Measurements from ENCODE around the gene ATP1A4. TPM values are rescaled to one million over a fixed set of nuclear protein-coding genes. Genes with fewer than 3 reads are reported as not detected.
"Not testable (repeated sequence)": the region's sequence is repeated elsewhere in the genome, so short reads cannot be mapped to it uniquely, and the experiment has no call there.

Gene ATP1A4
- total and polyA plus RNA-seq, 10 of the 15 experiments (the other 5 are each of a cell fraction or from before 2014, with no cell fraction given): 0.31 to 1.0 (median 0.54) TPM

DNA sequence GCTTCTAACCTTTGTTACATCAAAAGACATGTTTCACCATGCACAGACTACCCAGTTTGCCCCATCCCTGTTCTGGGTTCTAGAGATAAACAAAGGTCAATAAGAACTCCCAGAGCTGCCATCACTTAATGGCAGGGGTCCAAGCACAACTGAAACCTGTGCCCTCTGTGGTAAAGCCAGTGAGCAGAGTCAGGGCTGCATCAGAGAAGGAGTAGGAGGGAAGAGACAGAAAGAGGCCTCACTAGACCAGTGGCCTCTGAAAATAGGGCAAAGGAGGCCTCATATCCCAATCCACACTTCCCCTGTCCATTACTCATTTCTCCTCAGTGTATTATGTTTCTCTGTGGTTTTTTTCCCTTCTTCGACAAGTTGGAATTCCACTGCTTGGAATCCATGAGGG lies 25.7 kb upstream of the ATP1A4 start:
- Histone ChIP-seq H3K36me3 (ENCODE audit: control insufficient read depth in 2 of 2, insufficient read depth in 2 of 2, low read length in 1 of 2) (no peaks in the 10 kb centered on the region), H3K4me1 (ENCODE audit: control insufficient read depth, insufficient read depth, low read length) (no peaks in the 10 kb centered on the region), H2AFZ (ENCODE audit: control insufficient read depth, low read depth, low read length) (no peak overlapping the region), H3K27ac (ENCODE audit: control insufficient read depth, insufficient read depth) (no peak overlapping the region), H3K79me2 (ENCODE audit: control insufficient read depth, insufficient read depth, low read length) (no peaks in the 10 kb centered on the region), H3K4me2 (ENCODE audit: control insufficient read depth, insufficient read depth) (no peak overlapping the region), H3K9me3 (replicated peaks; ENCODE audit: control insufficient read depth, insufficient read depth, low read length) (no peaks in the 10 kb centered on the region), H4K20me1 (ENCODE audit: control insufficient read depth, insufficient read depth) (no peaks in the 10 kb centered on the region), H3K9ac (ENCODE audit: control insufficient read depth, insufficient read depth, low read length) (no peak overlapping the region), H3K27me3 (replicated peaks in 1 of 2; ENCODE audit: control insufficient read depth in 2 of 2, insufficient read depth in 2 of 2, low read length in 1 of 2) (peaks cover 0 to 2% of the 10 kb centered on the region in 2 experiments; a peak in 1 of 4 replicates), H3K4me3 (no peak overlapping the region)
- 42% methylated on average over 1 of the region's 1 CpG for WGBS (ENCODE audit: insufficient coverage, insufficient replicate concordance, low lambda C conversion rate, missing lambda C conversion rate)
- FAIRE-seq (no peak), DNase-seq (ENCODE audit: low read depth, low spot score) (no peak), ATAC-seq (no peak)
- ChIA-PET CTCF (interaction anchor here (1.0 to 1.2 kb wide), 2 partner anchors 33 to 40 kb away, joined by 3 to 4 read pairs; no protein-coding TSS in a partner anchor), SMC1A (ENCODE audit: uncharacterized antibody, unreplicated experiment) (interaction anchor here (0.8 to 1.3 kb wide), 2 partner anchors 21 to 36 kb away, joined by 3 read pairs; no protein-coding TSS in a partner anchor), RAD21 (ENCODE audit: unreplicated experiment) (no interaction called here), POLR2A (no interaction called here)
- TF ChIP-seq, protein P1, sequence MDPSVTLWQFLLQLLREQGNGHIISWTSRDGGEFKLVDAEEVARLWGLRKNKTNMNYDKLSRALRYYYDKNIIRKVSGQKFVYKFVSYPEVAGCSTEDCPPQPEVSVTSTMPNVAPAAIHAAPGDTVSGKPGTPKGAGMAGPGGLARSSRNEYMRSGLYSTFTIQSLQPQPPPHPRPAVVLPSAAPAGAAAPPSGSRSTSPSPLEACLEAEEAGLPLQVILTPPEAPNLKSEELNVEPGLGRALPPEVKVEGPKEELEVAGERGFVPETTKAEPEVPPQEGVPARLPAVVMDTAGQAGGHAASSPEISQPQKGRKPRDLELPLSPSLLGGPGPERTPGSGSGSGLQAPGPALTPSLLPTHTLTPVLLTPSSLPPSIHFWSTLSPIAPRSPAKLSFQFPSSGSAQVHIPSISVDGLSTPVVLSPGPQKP (IDR thresholded peaks at IDR 0.05; ENCODE audit: low read depth, low read length): no peak
- TF ChIP-seq CREB1 (IDR thresholded peaks at IDR 0.05; ENCODE audit: low read depth): no peak
- TF ChIP-seq BHLHE40 (IDR thresholded peaks at IDR 0.05; ENCODE audit: borderline replicate concordance in 1 of 2, low read depth in 2 of 2, low read length in 1 of 2): no peak
- no peak for TF ChIP-seq CHD1 (IDR thresholded peaks at IDR 0.05; ENCODE audit: low read depth, low read length)
- TF ChIP-seq SMAD5 (IDR thresholded peaks at IDR 0.05; ENCODE audit: low read depth): no peak
- TF ChIP-seq, protein P2, sequence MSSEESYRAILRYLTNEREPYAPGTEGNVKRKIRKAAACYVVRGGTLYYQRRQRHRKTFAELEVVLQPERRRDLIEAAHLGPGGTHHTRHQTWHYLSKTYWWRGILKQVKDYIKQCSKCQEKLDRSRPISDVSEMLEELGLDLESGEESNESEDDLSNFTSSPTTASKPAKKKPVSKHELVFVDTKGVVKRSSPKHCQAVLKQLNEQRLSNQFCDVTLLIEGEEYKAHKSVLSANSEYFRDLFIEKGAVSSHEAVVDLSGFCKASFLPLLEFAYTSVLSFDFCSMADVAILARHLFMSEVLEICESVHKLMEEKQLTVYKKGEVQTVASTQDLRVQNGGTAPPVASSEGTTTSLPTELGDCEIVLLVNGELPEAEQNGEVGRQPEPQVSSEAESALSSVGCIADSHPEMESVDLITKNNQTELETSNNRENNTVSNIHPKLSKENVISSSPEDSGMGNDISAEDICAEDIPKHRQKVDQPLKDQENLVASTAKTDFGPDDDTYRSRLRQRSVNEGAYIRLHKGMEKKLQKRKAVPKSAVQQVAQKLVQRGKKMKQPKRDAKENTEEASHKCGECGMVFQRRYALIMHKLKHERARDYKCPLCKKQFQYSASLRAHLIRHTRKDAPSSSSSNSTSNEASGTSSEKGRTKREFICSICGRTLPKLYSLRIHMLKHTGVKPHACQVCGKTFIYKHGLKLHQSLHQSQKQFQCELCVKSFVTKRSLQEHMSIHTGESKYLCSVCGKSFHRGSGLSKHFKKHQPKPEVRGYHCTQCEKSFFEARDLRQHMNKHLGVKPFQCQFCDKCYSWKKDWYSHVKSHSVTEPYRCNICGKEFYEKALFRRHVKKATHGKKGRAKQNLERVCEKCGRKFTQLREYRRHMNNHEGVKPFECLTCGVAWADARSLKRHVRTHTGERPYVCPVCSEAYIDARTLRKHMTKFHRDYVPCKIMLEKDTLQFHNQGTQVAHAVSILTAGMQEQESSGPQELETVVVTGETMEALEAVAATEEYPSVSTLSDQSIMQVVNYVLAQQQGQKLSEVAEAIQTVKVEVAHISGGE (CRISPR knock-in tag; IDR thresholded peaks at IDR 0.05): no peak
- TF ChIP-seq ZNF24 (IDR thresholded peaks at IDR 0.05): no peak
- TF ChIP-seq LARP7 (IDR thresholded peaks at IDR 0.05): no peak
- no peak for TF ChIP-seq NFYB (IDR thresholded peaks at IDR 0.05; ENCODE audit: insufficient read depth, low read depth, low read length)
- no peak for TF ChIP-seq NR2C2 (IDR thresholded peaks at IDR 0.05; ENCODE audit: borderline replicate concordance, control insufficient read depth, insufficient read length, low read depth)
- BruUV-seq (replicated peaks): no TSS peak
- in situ Hi-C loops (cut with MboI) (no loop called here), intact Hi-C loops (cut with micrococcal nuclease; ENCODE audit: unreplicated experiment) (no loop called here)

DNA sequence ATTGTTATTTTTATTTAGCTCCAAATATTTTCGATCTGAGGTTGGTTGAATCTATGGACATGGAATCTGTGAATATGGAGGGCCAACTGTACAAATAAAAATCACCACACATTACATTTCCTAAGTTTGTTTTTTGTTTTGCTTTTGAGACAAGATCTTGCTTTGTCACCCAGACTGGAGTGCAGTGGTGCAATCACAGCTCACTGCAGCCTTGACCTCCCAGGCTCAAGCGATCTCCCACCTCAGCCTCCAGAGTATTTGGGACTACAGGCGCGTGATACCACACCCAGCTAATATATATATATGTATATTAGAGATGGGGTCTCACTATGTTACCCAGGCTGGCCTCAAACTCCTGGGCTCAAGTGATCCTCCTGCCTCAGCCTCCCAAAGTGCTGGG lies 25.1 kb upstream of the ATP1A4 start:
- H3K9ac ChIP-seq (ENCODE audit: control insufficient read depth, insufficient read depth, low read length); FAIRE-seq; in situ Hi-C loops (cut with MboI); H4K20me1 ChIP-seq (ENCODE audit: control insufficient read depth, insufficient read depth); H3K27ac ChIP-seq (ENCODE audit: control insufficient read depth, insufficient read depth); BruUV-seq (replicated peaks); ATAC-seq; H3K79me2 ChIP-seq (ENCODE audit: control insufficient read depth, insufficient read depth, low read length); H3K4me3 ChIP-seq; H2AFZ ChIP-seq (ENCODE audit: control insufficient read depth, low read depth, low read length); intact Hi-C loops (cut with micrococcal nuclease; ENCODE audit: unreplicated experiment); RAD21 ChIA-PET (ENCODE audit: unreplicated experiment); DNase-seq (ENCODE audit: low read depth, low spot score); H3K4me2 ChIP-seq (ENCODE audit: control insufficient read depth, insufficient read depth); H3K36me3 ChIP-seq (ENCODE audit: control insufficient read depth in 2 of 2, insufficient read depth in 2 of 2, low read length in 1 of 2); H3K9me3 ChIP-seq (replicated peaks; ENCODE audit: control insufficient read depth, insufficient read depth, low read length); H3K4me1 ChIP-seq (ENCODE audit: control insufficient read depth, insufficient read depth, low read length); H3K27me3 ChIP-seq (replicated peaks in 1 of 2; ENCODE audit: control insufficient read depth in 2 of 2, insufficient read depth in 2 of 2, low read length in 1 of 2): not testable (repeated sequence)
- CTCF ChIA-PET: interaction anchor here (1.0 to 1.2 kb wide), 2 partner anchors 33 to 40 kb away, joined by 3 to 4 read pairs; no protein-coding TSS in a partner anchor
- POLR2A ChIA-PET: interaction anchor here (0.6 kb wide), 1 partner anchor 220 kb away, joined by 3 read pairs; no protein-coding TSS in a partner anchor
- SMC1A ChIA-PET (ENCODE audit: uncharacterized antibody, unreplicated experiment): interaction anchor here (0.8 to 1.3 kb wide), 2 partner anchors 20 to 36 kb away, joined by 3 read pairs; no protein-coding TSS in a partner anchor
- 85% methylated on average over 2 of the region's 4 CpGs for WGBS (ENCODE audit: insufficient coverage, insufficient replicate concordance, low lambda C conversion rate, missing lambda C conversion rate)
